ENCODE measurements around the gene RFNG. TPM values are rescaled to one million over a fixed set of nuclear protein-coding genes. Genes with fewer than 3 reads are reported as not detected.

Gene RFNG
- total RNA-seq, 2 donors from 2014 or later = 37.9 to 43.1 TPM

DNA sequence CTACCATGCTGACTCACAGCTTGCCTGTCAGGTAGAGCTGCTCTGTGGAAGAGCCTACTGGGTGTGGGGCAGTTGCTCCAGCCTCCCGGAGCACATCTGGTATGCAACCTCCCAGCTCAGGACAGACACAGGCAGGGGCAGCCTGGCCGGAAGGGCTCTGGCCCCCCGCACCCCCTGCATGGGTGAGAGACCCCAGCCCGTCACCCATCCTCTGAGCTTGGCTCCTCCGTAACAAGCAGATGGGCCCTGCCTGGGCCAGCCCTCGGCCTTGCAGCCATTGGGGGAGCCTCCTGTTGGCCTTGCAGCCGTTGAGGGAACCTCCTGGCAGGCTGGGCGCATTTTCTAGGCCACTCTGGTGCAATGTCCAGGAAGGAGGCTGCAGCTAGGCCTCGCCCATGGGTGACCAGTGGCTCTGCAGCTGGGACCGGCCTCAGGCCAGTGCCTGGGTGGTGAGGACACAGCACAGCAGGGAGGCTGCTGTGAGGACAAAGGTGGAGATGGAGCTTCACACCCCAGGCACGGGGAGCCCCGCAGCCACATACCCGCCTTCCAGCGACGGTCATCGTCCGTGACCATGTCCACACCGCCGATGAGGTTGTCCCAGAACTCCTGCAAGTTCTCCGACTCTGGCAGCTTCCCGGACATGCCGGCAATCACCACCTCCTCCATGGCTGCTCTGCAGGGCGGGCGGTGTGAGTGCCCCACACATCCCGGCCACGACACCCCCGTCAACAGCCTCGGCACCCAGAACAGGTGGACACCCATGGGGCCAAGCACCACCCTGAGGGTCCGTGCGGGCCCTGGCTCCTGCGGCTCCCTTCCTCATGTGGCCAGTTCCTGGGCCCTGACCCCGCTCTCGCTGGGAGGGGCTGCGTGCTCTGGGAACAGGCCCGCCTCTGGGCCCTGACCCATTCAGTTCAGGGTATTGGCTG lies 44.4 kb upstream of the RFNG start:
- DNase-seq = no peak
- Histone ChIP-seq H3K27ac (no peak overlapping the region), H3K4me3 (no peak overlapping the region), H3K9me3 (no peaks in the 10 kb centered on the region), H3K27me3 (no peaks in the 10 kb centered on the region), H3K36me3 (replicated peaks in 1 of 2; ENCODE audit: insufficient read depth in 1 of 2, low read depth in 2 of 2) (peaks cover 0 to 22% of the 10 kb centered on the region in 2 donors), H3K4me1 (peaks cover 34% of the 10 kb centered on the region)
- 92% methylated on average over 32 of the region's 35 CpGs; no CpG with 5 or more reads in 1 of the 2 donors for WGBS, 2 donors
- intact Hi-C loops (cut with DNase I) = no loop called here
- ATAC-seq = no peak
- TF ChIP-seq, protein P1, sequence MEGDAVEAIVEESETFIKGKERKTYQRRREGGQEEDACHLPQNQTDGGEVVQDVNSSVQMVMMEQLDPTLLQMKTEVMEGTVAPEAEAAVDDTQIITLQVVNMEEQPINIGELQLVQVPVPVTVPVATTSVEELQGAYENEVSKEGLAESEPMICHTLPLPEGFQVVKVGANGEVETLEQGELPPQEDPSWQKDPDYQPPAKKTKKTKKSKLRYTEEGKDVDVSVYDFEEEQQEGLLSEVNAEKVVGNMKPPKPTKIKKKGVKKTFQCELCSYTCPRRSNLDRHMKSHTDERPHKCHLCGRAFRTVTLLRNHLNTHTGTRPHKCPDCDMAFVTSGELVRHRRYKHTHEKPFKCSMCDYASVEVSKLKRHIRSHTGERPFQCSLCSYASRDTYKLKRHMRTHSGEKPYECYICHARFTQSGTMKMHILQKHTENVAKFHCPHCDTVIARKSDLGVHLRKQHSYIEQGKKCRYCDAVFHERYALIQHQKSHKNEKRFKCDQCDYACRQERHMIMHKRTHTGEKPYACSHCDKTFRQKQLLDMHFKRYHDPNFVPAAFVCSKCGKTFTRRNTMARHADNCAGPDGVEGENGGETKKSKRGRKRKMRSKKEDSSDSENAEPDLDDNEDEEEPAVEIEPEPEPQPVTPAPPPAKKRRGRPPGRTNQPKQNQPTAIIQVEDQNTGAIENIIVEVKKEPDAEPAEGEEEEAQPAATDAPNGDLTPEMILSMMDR (IDR thresholded peaks at IDR 0.05) = no peak
- TF ChIP-seq POLR2A (IDR thresholded peaks at IDR 0.05) = no peak

DNA sequence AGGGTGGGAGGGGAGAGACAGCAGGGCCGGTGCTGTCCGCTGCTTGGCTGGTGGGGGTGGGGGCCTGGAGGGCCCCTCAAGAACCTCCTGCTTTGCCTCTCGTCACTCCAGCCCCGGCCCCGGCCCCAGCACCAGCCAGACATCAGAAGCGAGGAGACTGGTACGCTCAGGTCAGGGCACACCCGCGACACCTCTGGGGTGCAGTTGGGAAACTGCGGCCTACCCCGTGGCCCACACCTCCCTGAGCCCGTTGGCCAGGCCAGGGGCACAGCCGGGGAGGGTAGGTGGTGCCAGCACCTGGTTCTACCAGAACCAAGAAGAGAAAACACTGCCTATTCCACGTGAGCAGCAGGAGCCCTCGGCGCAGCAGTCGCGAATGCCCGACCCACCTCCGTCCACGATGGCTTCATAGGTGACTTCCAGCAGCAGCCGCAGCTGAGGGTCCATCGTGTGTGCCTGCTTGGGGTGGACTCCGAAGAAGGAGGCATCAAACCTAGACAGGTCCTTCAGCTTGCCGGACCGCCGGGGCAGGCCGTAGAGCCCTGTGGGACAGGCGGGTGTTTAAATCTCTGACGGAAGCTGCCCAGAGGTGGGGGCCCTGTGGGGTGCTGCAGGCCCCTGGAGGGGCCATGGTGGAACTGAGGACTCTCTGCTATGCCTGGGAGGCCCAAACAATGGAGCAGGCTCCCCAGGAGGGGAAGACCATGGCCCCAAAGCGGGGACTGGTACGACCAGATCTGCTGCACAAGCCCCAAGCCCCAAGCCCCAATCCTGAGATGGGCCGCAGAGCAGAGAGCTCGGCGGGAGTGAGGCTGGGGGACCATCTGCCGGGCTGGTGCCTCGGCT lies 43.5 kb upstream of the RFNG start:
- ATAC-seq = no peak
- Histone ChIP-seq H3K27ac (no peak overlapping the region), H3K36me3 (replicated peaks in 1 of 2; ENCODE audit: insufficient read depth in 1 of 2, low read depth in 2 of 2) (peaks cover 0 to 26% of the 10 kb centered on the region in 2 donors), H3K27me3 (no peaks in the 10 kb centered on the region), H3K4me3 (no peak overlapping the region), H3K9me3 (no peaks in the 10 kb centered on the region), H3K4me1 (peaks cover 28% of the 10 kb centered on the region)
- intact Hi-C loops (cut with DNase I) = no loop called here
- no peak for DNase-seq
- no peak for TF ChIP-seq POLR2A (IDR thresholded peaks at IDR 0.05)
- TF ChIP-seq, protein P1 (IDR thresholded peaks at IDR 0.05) = no peak
- WGBS, 2 donors = 92% methylated on average over 15 to 33 of the region's 37 CpGs

DNA sequence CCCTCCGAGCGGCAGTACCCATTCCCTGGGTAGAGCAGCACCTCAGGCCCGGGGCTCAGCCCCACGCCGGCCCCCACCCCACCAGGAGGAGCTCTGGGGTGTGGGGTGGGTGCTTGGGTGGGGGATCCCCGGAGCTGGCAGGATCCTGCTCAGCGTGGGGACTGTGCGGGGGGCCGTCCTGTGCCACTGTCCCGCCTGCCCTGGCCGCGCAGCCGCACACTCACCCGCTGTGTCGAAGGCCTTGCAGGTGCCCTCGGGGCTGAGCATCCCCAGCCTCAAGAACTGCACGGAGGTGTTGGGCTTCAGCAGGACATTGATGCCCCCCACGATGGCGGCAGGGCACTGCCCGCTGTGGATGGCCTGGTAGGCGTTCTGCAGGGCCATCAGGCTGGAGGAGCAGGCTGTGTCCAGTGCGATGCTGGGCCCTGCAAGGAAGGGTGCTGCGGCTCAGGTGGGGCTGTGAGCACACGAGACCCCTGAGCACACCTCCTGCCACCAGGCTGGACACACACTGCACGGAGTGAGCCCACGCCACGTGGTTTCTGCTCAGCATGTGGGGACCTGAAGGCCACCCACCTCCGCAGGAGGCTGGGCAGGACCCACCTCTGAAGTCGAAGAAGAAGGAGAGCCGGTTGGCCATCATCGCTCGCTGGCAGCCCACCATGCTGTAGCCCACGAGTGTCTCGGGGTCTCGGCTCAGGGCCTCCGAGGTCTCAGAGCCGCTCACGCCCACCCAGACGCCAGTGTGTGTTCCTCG lies 41.6 kb upstream of the RFNG start:
- no peak for DNase-seq
- Histone ChIP-seq H3K27ac (no peak overlapping the region), H3K9me3 (no peaks in the 10 kb centered on the region), H3K27me3 (no peaks in the 10 kb centered on the region), H3K36me3 (replicated peaks in 1 of 2; ENCODE audit: insufficient read depth in 1 of 2, low read depth in 2 of 2) (peaks cover 8 to 40% of the 10 kb centered on the region in 2 donors), H3K4me3 (no peak overlapping the region), H3K4me1 (peaks cover 16% of the 10 kb centered on the region)
- no peak for ATAC-seq
- 94 to 100% methylated on average over 1 to 38 of the region's 40 CpGs for WGBS, 2 donors
- TF ChIP-seq, protein P1 (IDR thresholded peaks at IDR 0.05) = no peak
- no peak for TF ChIP-seq POLR2A (IDR thresholded peaks at IDR 0.05)
- intact Hi-C loops (cut with DNase I) = no loop called here

DNA sequence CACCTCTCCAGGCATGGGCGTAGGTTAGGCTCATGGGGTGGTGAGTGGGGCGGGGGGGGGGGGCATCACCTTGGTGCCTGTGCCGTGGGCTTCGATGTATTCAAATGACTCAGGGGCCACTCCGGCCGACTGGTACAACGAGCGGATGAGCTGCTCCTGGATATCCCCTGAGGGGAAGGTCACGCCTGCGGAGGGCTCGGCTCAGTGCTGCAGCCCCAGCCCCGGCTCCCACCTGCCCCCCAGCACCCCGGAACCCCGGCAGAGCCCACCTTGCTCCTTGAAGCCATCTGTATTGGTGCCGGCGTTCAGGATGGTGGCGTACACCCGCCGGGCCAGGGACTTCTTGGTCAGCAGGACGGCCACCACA lies 41.0 kb upstream of the RFNG start:
- H3K4me3 ChIP-seq = no peak overlapping the region
- H3K9me3 ChIP-seq = no peaks in the 10 kb centered on the region
- intact Hi-C loops (cut with DNase I) = no loop called here
- peaks cover 14% of the 10 kb centered on the region for H3K4me1 ChIP-seq
- TF ChIP-seq POLR2A (IDR thresholded peaks at IDR 0.05) = no peak
- TF ChIP-seq, protein P1 (IDR thresholded peaks at IDR 0.05) = no peak
- no peak overlapping the region for H3K27ac ChIP-seq
- ATAC-seq = no peak
- no peak for DNase-seq
- no peaks in the 10 kb centered on the region for H3K27me3 ChIP-seq
- H3K36me3 ChIP-seq (replicated peaks in 1 of 2; ENCODE audit: insufficient read depth in 1 of 2, low read depth in 2 of 2) = peaks cover 8 to 44% of the 10 kb centered on the region in 2 donors
- WGBS, 2 donors = 93 to 95% methylated on average over 12 to 17 of the region's 20 CpGs
